ENCODE results near the gene LANCL2.
"Not testable (repeated sequence)": the region's sequence is repeated elsewhere in the genome, so short reads cannot be mapped to it uniquely, and the experiment has no call there.

LANCL2 gene

GRCh38 chr7:55365205-55365674 lies at the start of gene LANCL2:
LANCL2 (plus strand) TSS chr7:55365337; CDS start chr7:55366026, 689 bp downstream.
- no peak for DNase-seq

DNA sequence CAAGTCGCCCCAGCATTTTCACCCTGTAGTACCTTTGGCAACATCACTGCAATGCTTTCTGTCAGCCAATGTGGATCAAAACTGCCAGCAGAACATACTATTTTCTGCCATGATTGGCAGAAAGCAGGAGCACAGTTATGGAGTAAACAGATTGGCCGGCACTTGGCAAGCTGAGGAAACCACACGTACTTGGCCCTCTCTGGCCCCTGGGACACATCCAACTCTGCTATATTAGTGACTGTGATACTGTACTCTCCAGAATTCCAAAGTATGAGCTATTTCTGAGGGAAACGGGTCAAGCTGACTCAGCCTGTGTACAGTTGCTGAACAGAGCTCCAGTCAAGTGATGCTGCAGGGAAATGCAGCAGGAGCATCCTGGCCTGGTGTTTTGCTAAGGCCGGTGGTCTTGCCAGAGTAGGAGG lies 39.8 kb upstream of the LANCL2 start:
- no peak for DNase-seq

GRCh38 chr7:55326081-55326835 lies 38.9 kb upstream of the LANCL2 start:
- DNase-seq = no peak

GRCh38 chr7:55326945-55327626 lies 38.1 kb upstream of the LANCL2 start:
- DNase-seq = no peak

GRCh38 chr7:55335151-55335550 lies 30.0 kb upstream of the LANCL2 start:
- no peak for DNase-seq

DNA sequence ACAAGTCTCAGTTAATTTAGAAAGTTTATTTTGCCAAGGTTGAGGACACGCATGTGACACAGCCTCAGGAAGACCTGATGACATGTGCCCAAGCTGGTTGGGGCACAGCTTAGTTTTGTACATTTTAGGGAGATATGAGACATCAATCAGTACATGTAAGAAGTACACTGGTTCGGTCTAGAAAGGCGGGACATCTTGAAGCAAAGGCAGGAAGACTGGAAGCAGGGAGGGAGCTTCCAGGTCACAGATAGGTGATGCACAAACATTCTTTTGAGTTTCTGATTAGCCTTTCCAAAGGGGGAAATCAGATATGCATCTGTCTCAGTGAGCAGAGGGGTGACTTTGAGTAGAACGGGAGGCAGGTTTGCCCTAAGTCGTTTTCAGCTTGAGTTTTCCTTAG lies 29.4 kb upstream of the LANCL2 start:
- DNase-seq = no peak

GRCh38 chr7:55336540-55336939 lies 28.6 kb upstream of the LANCL2 start:
- DNase-seq = no peak

GRCh38 chr7:55339033-55340000 lies 25.8 kb upstream of the LANCL2 start:
- no peak for DNase-seq

DNA sequence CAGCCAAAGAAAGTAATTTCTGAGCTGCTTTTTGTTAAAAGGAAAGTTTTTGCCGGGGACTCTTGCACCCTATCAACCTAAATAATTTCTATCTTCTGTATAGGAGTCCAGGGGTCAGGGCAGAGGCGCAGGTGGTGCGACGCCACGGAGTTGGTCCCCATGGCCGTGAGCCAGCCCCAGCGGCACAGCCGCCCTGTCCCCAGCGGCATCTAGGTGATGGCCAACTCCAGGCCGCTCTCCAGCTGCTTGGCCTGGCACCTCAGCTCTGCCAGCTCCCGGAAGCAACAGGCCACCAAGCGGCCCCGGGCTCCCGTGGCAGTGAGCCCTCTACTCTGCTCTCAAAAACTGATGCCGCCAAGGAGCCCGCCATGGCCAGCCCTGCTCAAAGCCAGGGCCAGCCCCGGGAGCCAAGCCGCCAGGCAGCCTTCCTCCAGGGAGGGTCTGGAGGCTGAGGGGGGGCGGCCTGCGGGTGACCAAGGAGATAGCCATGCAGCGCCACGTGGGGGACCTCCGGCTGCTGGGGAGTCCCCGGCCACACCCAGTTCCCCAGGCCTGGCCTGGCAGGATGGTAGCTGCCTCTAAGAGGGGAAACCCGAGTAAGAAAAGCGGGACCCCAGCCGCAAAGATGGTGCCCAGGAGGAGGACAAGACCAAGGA lies 22.8 kb upstream of the LANCL2 start:
- DNase-seq = no peak

GRCh38 chr7:55343002-55343781 lies 21.9 kb upstream of the LANCL2 start:
- DNase-seq = no peak

GRCh38 chr7:55343860-55344606 lies 21.1 kb upstream of the LANCL2 start:
- no peak for DNase-seq

GRCh38 chr7:55344840-55345239 lies 20.3 kb upstream of the LANCL2 start:
- DNase-seq = no peak

DNA sequence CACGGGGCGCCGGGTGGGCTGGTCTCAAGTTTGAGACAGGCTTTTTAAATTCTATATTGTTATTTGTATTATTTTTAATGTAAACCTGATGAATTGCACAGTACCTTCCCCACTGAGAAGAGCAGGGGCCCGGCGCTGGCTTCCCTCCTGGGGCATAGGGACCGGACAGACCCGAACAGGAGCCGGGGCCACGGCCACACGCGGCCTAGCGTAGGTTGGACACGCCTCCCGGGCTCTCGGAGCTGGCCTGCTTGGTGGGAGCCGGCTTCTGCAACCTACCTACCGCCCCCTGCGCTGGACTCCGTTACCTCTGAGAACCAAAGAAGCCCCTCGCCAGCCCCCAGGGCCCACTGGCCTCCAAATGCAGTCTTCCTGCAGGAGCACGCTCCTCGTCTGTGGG lies 19.8 kb upstream of the LANCL2 start:
- no peak for DNase-seq

DNA sequence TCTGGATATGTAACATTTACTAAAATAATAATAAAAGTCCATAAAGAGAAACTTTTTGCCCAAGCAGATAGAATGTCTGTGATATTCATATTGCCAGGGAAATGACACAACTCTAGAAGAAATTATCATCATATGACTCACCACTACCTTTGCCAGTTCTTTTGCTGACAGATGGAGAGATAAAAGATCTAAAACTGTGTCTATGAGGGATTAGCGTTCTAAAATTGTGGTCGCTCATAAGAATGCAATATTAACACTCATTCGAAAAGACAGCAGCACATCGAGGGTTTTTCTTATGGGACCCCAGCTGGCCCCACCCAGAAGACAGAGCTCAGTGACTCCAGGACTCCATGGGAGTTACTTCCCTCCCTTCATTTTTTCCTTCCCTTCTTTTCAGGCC lies 16.6 kb upstream of the LANCL2 start:
- DNase-seq = no peak

- DNase-seq = no peak
These were observed 16.0 kb upstream of the LANCL2 start for GRCh38 chr7:55349121-55349520.

- DNase-seq = no peak
These were observed 14.9 kb upstream of the LANCL2 start for GRCh38 chr7:55350281-55350680.

GRCh38 chr7:55351263-55351662 lies 13.9 kb upstream of the LANCL2 start:
- DNase-seq = no peak

- DNase-seq = not testable (repeated sequence)
These were observed 12.2 kb upstream of the LANCL2 start for GRCh38 chr7:55352947-55353273.

DNA sequence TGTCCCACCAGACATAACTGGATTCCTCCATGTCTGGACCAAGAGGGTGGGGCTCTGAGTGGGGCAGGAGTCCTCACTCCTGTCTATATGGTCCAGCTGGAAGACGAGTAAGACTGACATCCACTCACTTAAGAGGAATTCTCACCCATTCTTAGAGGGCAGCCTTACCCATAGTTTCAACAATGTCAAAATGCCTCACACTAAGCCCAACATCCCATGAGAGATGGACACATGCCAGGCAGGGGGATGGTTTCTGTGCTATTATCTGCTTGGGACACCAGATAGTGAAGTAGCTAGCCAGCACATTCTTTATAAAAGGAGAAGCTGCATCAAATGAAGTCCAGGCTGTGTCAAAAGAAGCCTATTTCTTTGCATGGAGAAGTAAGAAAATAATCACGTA lies 4.7 kb upstream of the LANCL2 start:
- peak; percentile 14 for DNase-seq

DNA sequence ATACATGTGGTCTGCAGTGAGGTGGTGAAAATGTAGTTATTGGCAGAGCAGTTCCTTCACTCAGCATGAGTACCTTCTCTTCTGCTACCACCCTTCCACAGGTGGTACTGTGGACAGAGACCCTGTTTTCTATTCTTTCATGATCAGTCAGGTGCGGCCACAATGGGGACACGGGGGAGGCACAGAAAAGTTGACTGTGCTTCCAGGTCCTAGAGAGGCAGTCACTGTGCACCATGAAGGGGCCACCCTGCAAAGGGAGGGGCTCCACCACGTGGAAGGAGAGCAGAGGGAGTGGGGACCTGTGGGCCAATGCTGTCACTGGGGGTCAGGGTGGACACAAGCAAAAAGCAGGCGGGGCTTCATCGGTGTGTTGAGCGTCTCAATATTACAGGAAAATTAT lies 3.6 kb upstream of the LANCL2 start:
- no peak for DNase-seq

DNA sequence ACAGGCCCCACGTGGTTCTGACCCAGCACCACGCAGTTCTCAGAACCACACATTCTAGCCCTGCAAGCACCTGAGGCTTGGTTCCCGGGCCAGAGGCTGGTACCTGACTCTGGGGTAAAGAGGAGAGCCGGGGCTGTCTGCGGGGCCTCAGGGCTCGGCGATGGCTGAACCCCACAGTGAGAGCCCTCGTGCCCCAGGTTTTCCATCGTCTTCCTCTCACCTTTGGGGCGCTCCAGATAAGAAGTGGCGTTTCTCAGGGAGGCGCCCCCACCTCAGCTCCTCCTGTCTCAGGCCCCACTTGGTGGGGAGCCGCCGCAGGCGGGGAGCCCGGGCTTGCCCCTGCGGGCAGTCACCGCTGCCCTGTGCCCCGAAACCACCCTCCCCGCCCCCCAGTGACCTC lies 2.2 kb upstream of the LANCL2 start:
- no peak for DNase-seq
